Heart right ventricle (tissue), 16 donors: ENCODE data around the gene DNAL1. TPM values are rescaled to one million over a fixed set of nuclear protein-coding genes. Genes with fewer than 3 reads are reported as not detected.
A peak's percentile ranks its signal among the peaks of the same experiment; 100 is the strongest.

Experiments used
- ATAC-seq, 8 donors: fragments of 200-7000 bp; cut with Tn5 transposase; one replicate each; pipeline ENCODE4 v1.9.1; 2020; ENCODE audit warnings: mild to moderate bottlenecking in 8 of 8, moderate library complexity in 8 of 8, moderate number of reproducible peaks in 1 of 8
- DNase-seq, 2 donors: peaks; one replicate each; pipeline ENCODE4 v3.0.0-alpha.2; 2020
- H3K27ac ChIP-seq, 10 donors: fragments of 200-600 bp; sonication (generic) in 2 of 10; one replicate each; pipeline versions ENCODE4 v1.5.0 to v1.8.0; 2020 to 2022; ENCODE audit warnings: mild to moderate bottlenecking in 3 of 10
- H3K27me3 ChIP-seq, 7 donors: fragments of 200-600 bp; one replicate each; pipeline ENCODE4 v1.8.0; 2021 to 2022; ENCODE audit warnings: mild to moderate bottlenecking in 2 of 7
- H3K36me3 ChIP-seq, 9 donors: fragments of 200-600 bp; sonication (generic) in 1 of 9; one replicate each; pipeline versions ENCODE4 v1.5.0 to v1.8.0; 2020 to 2022; ENCODE audit warnings: mild to moderate bottlenecking in 2 of 9
- H3K4me1 ChIP-seq, 9 donors: fragments of 200-600 bp; sonication (generic) in 1 of 9; one replicate each; pipeline versions ENCODE4 v1.5.0 to v1.8.0; 2020 to 2022; ENCODE audit warnings: mild to moderate bottlenecking in 4 of 9
- H3K4me3 ChIP-seq, 10 donors: fragments of 200-600 bp; sonication (generic) in 2 of 10; one replicate each; pipeline versions ENCODE4 v1.5.0 to v1.8.0; 2020 to 2022; ENCODE audit warnings: mild to moderate bottlenecking in 7 of 10, moderate library complexity in 2 of 10
- H3K9me3 ChIP-seq, 11 donors: fragments of 200-600 bp in 10 of 11; sonication (generic) in 2 of 11; one replicate each; pipeline versions ENCODE4 v1.5.0 to v1.8.0; 2013 to 2022; ENCODE audit warnings: mild to moderate bottlenecking in 2 of 11, control low read depth in 1 of 11, moderate library complexity in 1 of 11
- WGBS, 2 donors: extraction: QIAGEN DNeasy Blood & Tissue Kit; methylation state at CpG; one replicate each; pipeline ENCODE4 v1.1.7; 2013; ENCODE audit warnings: inconsistent platforms in 1 of 2; 5-methylcytosine and 5-hydroxymethylcytosine counted together
- intact Hi-C, 10 donors: fragments of 100-400 bp; cut with DNase I; formaldehyde crosslinking; loops; one replicate each; pipeline versions ENCODE4 v1.11.1 to v1.14.2; 2022
- polyA plus RNA-seq, 2 donors: library from polyadenylated mRNA; stranded (reverse); fragments of 200-250 nt; gene quantifications; one replicate each; pipeline ENCODE4 v1.2.3, GENCODE V29; 2013
- total RNA-seq, 10 donors: library from RNA; stranded (reverse); fragmentation: NEBNext Ultra II Directional in 3 of 10; extraction: Animal tissue kit (Norgen Biotek cat#: 25700) in 3 of 10; gene quantifications; one replicate each; pipeline versions ENCODE4 v1.2.1 to v1.2.4, GENCODE V29; 2021 to 2023
- TF ChIP-seq, protein P1 (sequence below), 9 donors: fragments of 200-600 bp; sonication (generic) in 2 of 9; IDR thresholded peaks; one replicate each; pipeline versions ENCODE4 v1.5.0 to v1.8.0; 2021 to 2022; ENCODE audit warnings: antibody characterized with exemption in 9 of 9, mild to moderate bottlenecking in 5 of 9, moderate library complexity in 1 of 9
- donor health status: Arrhythmogenic right ventricular cardiomyopathy.
- donor health status: ischemic (EF 13 %, LVEDD 7.1; RV severe dilation, severe dysfunction).
- donor health status: healthy with polysubstance abuse.
- donor health status: DM: no; HTN: yes; CAD: no.
- donor health status: DM: no; HTN: no; CAD: no.
- donor health status: ischemic (EF 25% LVEDD 6.9; RV normal size, moderate dysfunction).
- donor health status: ischemic (EF 25% LVEDD 5.7; RV mildly dilated, moderate dysfunction).
- donor health status: healthy.
- donor health status: DM: yes; HTN: yes; CAD: no.
- donor health status: Ischemic cardiomyopathy.
- donor health status: ischemic (EF 35%, LVEDD 5.7; RV mildly dilated, moderate dysfunction).
- donor health status: nonischemic (EF 11% LVEDD 7.7; RV severe dilation, severe dysfunction).
- donor health status: DM: yes; HTN: yes; CAD: no.
- donor health status: PGD.
- donor health status: ischemic (EF 29% LVEDD 5.4; RV normal size, mild dysfunction).
- donor health status: nonischemic (EF 23%, LVEDD 6.1; RV moderate dilation, normal function).

Gene DNAL1
- total and polyA plus RNA-seq, 12 donors: 5.9 to 21.2 (median 13.7) TPM

DNA sequence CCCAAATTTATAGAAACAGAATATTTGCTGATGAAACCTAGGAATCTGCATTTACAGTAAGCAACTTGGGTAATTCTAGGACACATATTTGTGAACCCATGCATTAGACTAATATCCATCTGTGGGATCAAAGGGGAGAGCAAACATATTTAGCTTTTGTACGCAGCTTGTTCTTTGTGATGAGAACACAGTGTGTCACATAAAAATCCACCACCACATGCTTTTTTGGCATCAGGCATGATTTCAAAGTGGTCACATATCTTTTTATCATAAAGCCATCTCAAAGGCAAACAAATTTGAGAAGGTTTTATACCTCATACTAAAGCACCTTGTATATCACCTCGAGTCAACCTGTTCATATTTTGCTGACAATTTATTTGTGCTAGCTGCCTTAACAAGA lies 15.7 kb downstream of the DNAL1 start:
- intact Hi-C loops: no loop called here
- no peak for ATAC-seq
- 92 to 93% methylated on average over 2 of the region's 2 CpGs for WGBS, 2 donors

DNA sequence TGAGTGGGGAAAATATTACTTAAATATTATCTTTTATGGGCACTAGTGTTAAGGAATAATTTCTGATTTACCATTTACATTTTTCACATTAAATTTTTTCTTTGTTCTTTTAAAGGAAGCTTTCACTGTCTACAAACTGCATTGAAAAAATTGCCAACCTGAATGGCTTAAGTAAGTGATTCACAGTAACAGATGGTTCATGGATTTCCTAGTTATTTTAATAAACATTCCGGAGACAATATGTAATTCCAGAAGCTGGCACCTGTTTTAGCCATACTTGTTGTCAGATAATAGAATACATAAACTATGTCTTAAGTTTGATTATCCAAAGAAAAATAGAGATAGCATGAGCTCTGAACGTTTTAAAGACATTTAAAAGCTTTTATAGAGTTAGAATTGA lies 17.1 kb downstream of the DNAL1 start:
- H3K4me1 ChIP-seq: peaks cover 0 to 7% (median 0%) of the 10 kb centered on the region in 9 donors
- intact Hi-C loops: no loop called here
- H3K9me3 ChIP-seq: peaks cover 0 to 3% (median 0%) of the 10 kb centered on the region in 11 donors
- H3K4me3 ChIP-seq: no peak overlapping the region
- H3K27ac ChIP-seq: no peak overlapping the region
- H3K27me3 ChIP-seq: no peaks in the 10 kb centered on the region
- peaks cover 0 to 61% (median 6%) of the 10 kb centered on the region in 9 donors for H3K36me3 ChIP-seq
- WGBS, 2 donors: 74 to 80% methylated on average over 2 of the region's 2 CpGs
- DNase-seq (no peak), ATAC-seq (no peak)
- TF ChIP-seq, protein P1, sequence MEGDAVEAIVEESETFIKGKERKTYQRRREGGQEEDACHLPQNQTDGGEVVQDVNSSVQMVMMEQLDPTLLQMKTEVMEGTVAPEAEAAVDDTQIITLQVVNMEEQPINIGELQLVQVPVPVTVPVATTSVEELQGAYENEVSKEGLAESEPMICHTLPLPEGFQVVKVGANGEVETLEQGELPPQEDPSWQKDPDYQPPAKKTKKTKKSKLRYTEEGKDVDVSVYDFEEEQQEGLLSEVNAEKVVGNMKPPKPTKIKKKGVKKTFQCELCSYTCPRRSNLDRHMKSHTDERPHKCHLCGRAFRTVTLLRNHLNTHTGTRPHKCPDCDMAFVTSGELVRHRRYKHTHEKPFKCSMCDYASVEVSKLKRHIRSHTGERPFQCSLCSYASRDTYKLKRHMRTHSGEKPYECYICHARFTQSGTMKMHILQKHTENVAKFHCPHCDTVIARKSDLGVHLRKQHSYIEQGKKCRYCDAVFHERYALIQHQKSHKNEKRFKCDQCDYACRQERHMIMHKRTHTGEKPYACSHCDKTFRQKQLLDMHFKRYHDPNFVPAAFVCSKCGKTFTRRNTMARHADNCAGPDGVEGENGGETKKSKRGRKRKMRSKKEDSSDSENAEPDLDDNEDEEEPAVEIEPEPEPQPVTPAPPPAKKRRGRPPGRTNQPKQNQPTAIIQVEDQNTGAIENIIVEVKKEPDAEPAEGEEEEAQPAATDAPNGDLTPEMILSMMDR (IDR thresholded peaks at IDR 0.05): no peak

More for the DNA sequence above, 15.7 kb downstream of the DNAL1 start:
- peaks cover 0 to 66% (median 6%) of the 10 kb centered on the region in 9 donors for H3K36me3 ChIP-seq
- H3K27me3 ChIP-seq: no peaks in the 10 kb centered on the region
- H3K4me3 ChIP-seq: no peak overlapping the region
- no peak overlapping the region for H3K27ac ChIP-seq
- DNase-seq: no peak
- H3K4me1 ChIP-seq: peaks cover 0 to 7% (median 0%) of the 10 kb centered on the region in 9 donors
- TF ChIP-seq, protein P1 (IDR thresholded peaks at IDR 0.05): no peak
- peaks cover 0 to 3% (median 0%) of the 10 kb centered on the region in 11 donors for H3K9me3 ChIP-seq

DNA sequence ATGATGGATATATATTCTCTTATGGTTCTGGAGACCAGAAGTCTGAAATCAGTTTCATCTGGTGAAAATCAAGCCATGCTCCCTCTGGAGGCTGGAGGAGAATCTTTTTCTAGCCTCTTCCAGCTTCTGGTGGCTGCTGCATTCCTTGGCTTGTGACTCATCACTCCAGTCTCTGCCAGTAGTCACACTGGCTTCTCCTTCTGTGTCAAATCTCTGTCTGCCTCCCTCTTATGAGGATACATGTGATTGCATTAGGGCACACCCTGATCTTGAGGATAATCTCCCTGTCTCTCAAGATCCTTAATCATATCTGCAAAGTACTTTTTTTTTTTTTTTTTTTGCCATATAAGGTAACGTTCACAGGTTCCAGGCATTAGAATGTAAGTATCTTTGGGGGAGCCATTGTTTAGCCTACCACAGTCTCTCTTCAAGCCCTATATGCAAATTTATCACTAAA lies 17.7 kb downstream of the DNAL1 start:
- DNase-seq: no peak

DNA sequence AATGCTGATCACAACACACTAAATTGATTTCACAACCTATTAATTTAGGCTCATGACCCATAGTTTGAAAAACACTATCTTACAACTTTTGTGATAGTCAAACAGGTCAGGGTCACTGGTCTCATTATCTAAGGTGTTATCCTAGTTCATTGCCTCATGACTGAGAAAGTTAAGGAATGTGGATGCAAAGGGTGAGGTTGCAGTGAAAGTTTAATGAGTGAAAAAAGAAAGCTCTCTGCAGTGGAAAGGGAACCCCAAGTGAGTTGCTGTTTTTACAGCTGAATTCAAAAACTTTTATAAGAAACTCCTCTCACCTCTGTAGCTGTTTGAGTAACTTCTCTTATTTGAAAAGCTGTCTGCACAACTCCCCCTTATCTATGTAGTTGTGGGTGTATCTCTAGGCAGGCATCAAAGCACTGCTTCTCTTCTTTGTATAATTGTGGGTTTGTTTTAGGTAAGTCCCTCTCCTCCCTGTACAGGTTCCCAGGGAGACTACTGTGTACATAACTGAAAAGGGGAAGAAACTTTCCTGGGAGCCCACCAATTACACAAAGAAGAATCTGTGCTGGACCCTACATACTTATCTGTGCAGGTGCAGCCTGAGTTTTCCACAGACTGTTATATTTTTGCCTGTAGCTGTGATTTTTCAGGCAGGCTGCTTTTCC lies 18.9 kb downstream of the DNAL1 start:
- DNase-seq: no peak

More for the DNA sequence above, 17.7 kb downstream of the DNAL1 start:
- no peak overlapping the region for H3K27ac ChIP-seq
- TF ChIP-seq, protein P1 (IDR thresholded peaks at IDR 0.05): peak in 1 of 9 donors; percentile 38
- peaks cover 0 to 62% (median 6%) of the 10 kb centered on the region in 9 donors for H3K36me3 ChIP-seq
- H3K4me1 ChIP-seq: peaks cover 0 to 7% (median 0%) of the 10 kb centered on the region in 9 donors
- 85 to 93% methylated on average over 1 of the region's 1 CpG for WGBS, 2 donors
- H3K9me3 ChIP-seq: peaks cover 0 to 3% (median 0%) of the 10 kb centered on the region in 11 donors
- H3K27me3 ChIP-seq: no peaks in the 10 kb centered on the region
- ATAC-seq: peak in 1 of 8 donors; percentile 74
- intact Hi-C loops: no loop called here
- H3K4me3 ChIP-seq: no peak overlapping the region

More for the DNA sequence above, 18.9 kb downstream of the DNAL1 start:
- Histone ChIP-seq H3K27ac (no peak overlapping the region), H3K4me1 (peaks cover 0 to 7% (median 0%) of the 10 kb centered on the region in 9 donors), H3K36me3 (peaks cover 0 to 63% (median 6%) of the 10 kb centered on the region in 9 donors), H3K4me3 (no peak overlapping the region), H3K9me3 (peaks cover 0 to 3% (median 0%) of the 10 kb centered on the region in 11 donors), H3K27me3 (no peaks in the 10 kb centered on the region)
- TF ChIP-seq, protein P1 (IDR thresholded peaks at IDR 0.05): no peak
- intact Hi-C loops: no loop called here
- ATAC-seq: no peak
